Ishikawa (cell line): ENCODE data around the gene OXTR.

Experiments
- CEBPB ChIP-seq: IDR thresholded peaks from 2 replicates; pipeline ENCODE4 v1.6.1; 2012
- CREB1 ChIP-seq: IDR thresholded peaks from 2 replicates; pipeline ENCODE4 v1.6.1; 2012; ENCODE audit warnings: low read depth
- EGR1 ChIP-seq: IDR thresholded peaks from 2 replicates; pipeline ENCODE4 v1.6.1; 2012
- EP300 ChIP-seq: IDR thresholded peaks from 2 replicates; pipeline ENCODE4 v1.6.1; 2012; ENCODE audit warnings: borderline replicate concordance
- FOXM1 ChIP-seq: IDR thresholded peaks from 2 replicates; pipeline ENCODE4 v1.6.1; 2012; ENCODE audit warnings: low read depth, borderline replicate concordance
- MAX ChIP-seq: IDR thresholded peaks from 2 replicates; pipeline ENCODE4 v1.6.1; 2012
- NFIC ChIP-seq: IDR thresholded peaks from 2 replicates; pipeline ENCODE4 v1.6.1; 2012
- RAD21 ChIP-seq: IDR thresholded peaks from 2 replicates; pipeline ENCODE4 v1.6.1; 2012; ENCODE audit warnings: low read depth
- REST ChIP-seq: IDR thresholded peaks from 2 replicates; pipeline ENCODE4 v1.6.1; 2012; ENCODE audit warnings: low read depth, mild to moderate bottlenecking
- TAF1 ChIP-seq: IDR thresholded peaks from 2 replicates; pipeline ENCODE4 v1.6.1; 2012; ENCODE audit warnings: low read depth, mild to moderate bottlenecking
- TCF12 ChIP-seq: IDR thresholded peaks from 2 replicates; pipeline ENCODE4 v1.6.1; 2012; ENCODE audit warnings: low read depth
- TEAD4 ChIP-seq: IDR thresholded peaks from 2 replicates; pipeline ENCODE4 v1.6.1; 2012
- USF1 ChIP-seq: IDR thresholded peaks from 2 replicates; pipeline ENCODE4 v1.6.1; 2012
- YY1 ChIP-seq: IDR thresholded peaks from 2 replicates; pipeline ENCODE4 v1.6.1; 2012; ENCODE audit warnings: low read depth
- ZBTB7A ChIP-seq: IDR thresholded peaks from 2 replicates; pipeline ENCODE4 v1.6.1; 2012; ENCODE audit warnings: low read depth

The OXTR gene

GRCh38 chr3:8755564-8756237 lies 13.7 kb downstream of the OXTR start:
- no peak for TF ChIP-seq NFIC
- TF ChIP-seq RAD21 = peak; percentile 1; the same call in 1 of the 2 replicates
- 0 out of 2 replicates have a peak, but pooled peaks have one; percentile 4 for TF ChIP-seq ZBTB7A
- no peak for TF ChIP-seq EP300

GRCh38 chr3:8755097-8755496 lies 14.3 kb downstream of the OXTR start:
- TF ChIP-seq TCF12 (no peak), CREB1 (no peak), YY1 (no peak), EP300 (no peak), ZBTB7A (no peak), MAX (no peak), FOXM1 (no peak), REST (no peak), NFIC (no peak), TAF1 (no peak)

- TF ChIP-seq CEBPB (no peak), EGR1 (no peak), ZBTB7A (no peak), USF1 (no peak), REST (no peak), FOXM1 (no peak), YY1 (no peak), TEAD4 (no peak), CREB1 (no peak), TAF1 (no peak), TCF12 (no peak), NFIC (no peak), RAD21 (no peak)
Observed at GRCh38 chr3:8752832-8753231, 16.6 kb downstream of the OXTR start.

- no peak for TF ChIP-seq REST
- TF ChIP-seq TEAD4 = no peak
- no peak for TF ChIP-seq USF1
- no peak for TF ChIP-seq RAD21
- no peak for TF ChIP-seq YY1
- TF ChIP-seq CREB1 = no peak
- TF ChIP-seq TCF12 = no peak
- no peak for TF ChIP-seq MAX
- no peak for TF ChIP-seq CEBPB
- TF ChIP-seq NFIC = no peak
- TF ChIP-seq ZBTB7A = no peak
- TF ChIP-seq FOXM1 = no peak
- no peak for TF ChIP-seq EGR1
- TF ChIP-seq EP300 = no peak
- TF ChIP-seq TAF1 = no peak
Observed at GRCh38 chr3:8749316-8749715, 20.1 kb downstream of the OXTR start.
